IPS-NIHi7 (cell line): Measurements from ENCODE around the gene RAPGEF1.
"Not testable (repeated sequence)": the region's sequence is repeated elsewhere in the genome, so short reads cannot be mapped to it uniquely, and the experiment has no call there.

Experiments used
- DNase-seq: peaks from one replicate; pipeline ENCODE4 v3.0.0; 2012; ENCODE audit warnings: mixed read lengths; ENCODE audit errors: extremely low spot score

The RAPGEF1 gene

DNA sequence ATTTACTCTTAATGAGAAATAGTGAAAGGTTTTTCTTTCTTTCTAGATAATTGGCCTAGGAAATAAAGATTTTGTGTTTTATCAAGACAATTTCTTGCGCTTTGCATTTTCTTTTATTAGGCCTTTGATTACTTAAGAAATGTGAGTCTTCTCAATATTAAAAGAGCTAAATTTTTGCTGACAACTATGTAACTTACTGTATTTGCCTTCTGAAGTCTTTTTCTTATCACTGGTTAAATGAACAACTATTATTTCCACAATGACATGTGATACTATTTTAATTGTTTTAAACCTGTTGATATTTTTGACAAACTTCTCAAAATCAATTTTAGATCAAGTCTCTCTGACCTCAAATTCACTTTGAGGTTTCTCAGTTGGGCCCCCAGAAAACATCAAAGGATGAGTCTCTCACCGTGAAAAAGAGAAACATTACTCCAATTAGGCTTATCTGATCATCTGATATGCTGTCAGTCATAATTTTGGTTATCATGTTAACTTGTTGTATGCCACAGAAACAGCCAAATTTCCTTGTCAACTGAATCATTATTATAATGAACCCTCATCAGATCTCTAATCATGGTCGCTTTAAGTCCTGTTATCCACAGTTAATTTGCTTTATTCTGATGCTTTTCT is 48.8 kb downstream of the RAPGEF1 start:
- no peak for DNase-seq

GRCh38 chr9:131690462-131690861 is 49.4 kb downstream of the RAPGEF1 start:
- no peak for DNase-seq

DNA sequence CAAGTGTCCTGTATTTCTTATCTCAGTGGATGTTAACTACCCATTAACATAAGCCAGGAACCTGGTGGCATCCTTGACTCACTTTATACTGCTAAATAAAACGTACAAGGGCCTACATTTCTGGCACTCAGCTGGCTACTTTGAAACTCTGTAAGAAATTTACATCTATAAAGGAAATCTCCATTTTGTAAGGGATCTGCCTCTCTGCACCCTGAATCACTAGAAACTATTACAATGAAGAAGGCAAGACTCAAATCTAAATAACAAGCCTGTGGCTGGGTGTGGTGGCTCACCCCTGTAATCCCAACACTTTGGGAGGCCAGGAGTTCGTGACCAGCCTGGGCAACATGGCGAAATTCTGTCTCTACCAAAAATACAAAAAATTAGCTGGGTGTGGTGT is 51.5 kb downstream of the RAPGEF1 start:
- DNase-seq: no peak

DNA sequence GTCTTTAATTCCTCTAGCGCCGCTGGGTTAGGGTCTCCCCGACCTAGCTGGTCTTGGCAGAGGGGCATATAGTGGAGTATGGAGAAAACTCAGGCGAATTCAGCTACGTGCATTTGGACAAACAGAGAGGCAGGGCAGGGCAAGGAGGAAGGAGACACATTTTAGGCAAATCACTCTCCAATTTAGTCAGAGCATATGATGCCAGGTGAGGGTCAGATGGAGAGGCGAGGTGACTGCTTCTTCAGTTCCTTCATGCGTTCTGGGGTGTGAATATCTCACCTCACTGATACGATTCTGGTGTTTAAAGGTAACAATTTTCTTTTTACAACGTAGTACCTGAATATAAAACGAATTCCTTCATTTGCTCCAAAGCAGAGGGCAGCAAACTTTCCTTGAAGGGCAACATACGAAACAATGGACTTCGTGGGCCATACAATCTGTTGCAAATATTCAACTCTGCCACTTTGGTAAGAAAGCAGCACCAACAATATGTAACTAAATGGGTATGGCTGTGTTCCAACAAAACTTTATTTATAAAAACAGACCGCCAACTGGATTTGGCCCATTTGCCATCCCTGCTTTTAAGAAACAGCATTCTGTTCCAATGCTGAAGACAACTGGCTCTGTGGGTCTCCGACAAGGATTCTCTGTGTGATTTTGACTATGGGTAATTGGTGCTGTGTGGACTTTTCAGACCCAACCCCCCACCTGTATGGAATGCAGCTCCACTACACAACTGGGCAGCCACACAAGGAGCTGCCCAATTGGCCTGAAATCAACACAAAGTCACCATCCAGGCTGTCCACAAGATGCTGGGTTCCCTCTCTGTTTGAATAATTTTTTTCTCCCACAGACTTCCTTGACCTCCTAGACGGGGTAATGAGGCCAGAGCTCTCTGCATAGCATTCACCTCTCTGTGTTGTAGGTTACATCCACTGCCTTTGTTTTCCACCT is 53.8 kb downstream of the RAPGEF1 start:
- no peak for DNase-seq

DNA sequence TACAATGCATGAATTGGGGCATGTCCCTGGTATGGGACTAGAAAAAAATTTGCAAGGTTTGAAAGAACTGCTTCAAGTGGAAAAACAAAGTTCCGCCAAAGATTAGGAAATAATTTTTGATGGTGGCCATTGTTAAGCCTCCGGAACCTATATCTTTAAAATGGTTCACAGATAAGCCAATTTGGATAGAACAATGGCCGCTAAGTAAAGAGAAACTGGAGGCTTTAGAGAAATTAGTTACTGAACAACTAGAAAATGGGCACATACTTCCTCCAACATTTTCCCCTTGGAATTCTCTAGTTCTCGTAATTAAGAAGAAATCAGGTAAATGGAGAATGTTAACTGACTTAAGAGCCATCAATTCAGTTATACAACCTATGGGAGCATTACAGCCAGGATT is 56.8 kb downstream of the RAPGEF1 start:
- not testable (repeated sequence) for DNase-seq

DNA sequence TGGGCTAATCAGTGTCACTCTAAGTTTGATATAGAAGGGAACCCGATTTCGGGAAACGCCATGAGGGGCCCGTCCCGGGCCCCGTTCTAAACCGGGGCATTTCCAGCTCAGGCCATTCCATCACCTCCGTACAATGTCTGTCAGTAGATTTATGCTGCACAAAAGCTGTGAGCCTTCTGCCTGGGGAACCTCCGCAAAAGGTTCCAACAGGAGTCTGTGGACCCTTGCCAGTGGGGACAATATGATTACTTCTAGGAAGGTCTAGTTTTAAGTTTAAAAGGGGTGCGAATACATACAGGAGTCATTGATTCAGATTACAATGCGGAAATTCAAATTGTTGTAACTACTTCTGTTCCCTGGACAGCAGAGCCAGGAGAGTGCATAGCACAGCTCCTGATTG is 57.6 kb downstream of the RAPGEF1 start:
- DNase-seq: no peak

DNA sequence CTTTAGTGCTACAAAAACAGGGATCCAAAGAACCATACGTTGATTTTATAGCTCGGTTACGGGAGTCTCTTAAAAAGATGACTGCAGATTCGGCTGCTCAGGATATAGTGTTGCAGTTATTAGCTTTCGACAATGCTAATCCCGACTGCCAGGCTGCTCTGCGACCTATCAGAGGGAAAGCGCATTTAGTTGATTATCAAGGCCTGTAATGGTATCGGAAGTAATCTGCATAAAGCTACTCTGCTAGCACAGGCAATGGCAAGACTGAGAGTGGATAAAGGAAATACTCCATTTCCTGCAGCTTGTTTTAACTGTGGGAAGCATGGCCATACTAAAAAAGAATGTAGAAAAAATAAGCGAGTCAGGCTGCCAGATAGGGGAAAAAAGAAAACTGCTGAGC is 58.0 kb downstream of the RAPGEF1 start:
- not testable (repeated sequence) for DNase-seq

DNA sequence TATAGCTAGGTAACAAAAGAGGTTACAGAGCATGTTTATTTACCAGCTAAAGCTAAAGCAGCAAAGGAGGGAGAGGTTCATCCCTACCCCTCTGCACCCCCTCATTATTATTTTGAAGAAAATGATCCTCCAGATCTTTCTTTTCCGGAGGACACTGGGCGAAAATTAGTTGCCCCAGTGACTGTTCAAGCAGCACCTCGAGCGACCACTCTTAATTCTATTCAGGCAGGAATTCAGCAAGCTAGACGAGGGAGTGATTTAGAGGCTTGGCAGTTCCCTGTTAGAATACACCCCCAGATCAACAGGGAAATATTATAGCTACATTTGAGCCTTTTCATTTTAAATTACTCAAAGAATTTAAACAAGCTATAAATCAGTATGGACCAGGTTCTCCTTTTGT is 58.8 kb downstream of the RAPGEF1 start:
- not testable (repeated sequence) for DNase-seq

GRCh38 chr9:131679261-131680020 is 60.4 kb downstream of the RAPGEF1 start:
- no peak for DNase-seq

DNA sequence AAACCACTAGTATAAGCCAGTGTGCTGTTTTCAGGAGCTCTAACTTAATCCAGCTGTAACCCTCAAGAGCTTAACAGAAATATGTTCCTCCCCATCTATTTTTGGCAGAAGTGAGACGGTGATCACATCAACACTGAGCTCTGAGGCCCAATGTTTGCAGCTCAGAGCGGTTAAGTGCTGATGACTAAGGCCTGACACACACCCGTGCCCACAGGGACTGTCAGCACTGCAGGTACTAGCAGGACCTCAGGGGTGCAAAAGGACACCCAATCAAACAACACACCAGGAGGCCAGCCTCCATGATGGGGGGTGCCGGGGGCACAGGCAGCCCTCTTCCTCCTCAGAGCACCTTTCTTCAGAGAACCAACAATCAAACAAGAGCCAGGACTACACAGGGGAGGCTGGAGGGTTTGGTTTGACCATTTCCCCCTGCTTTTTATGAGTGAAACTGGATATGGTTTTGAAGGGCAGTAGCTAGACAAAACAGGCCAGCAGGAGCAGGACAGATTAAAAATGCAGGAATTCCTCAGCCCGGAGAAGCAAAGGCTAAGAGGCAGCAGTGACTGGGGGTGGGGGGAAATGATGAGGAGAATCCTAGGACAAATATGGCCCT is 61.3 kb downstream of the RAPGEF1 start:
- no peak for DNase-seq

- DNase-seq: no peak
Measured at GRCh38 chr9:131677444-131678180, 62.3 kb downstream of the RAPGEF1 start.

GRCh38 chr9:131677049-131677443 is 62.8 kb downstream of the RAPGEF1 start:
- DNase-seq: no peak

DNA sequence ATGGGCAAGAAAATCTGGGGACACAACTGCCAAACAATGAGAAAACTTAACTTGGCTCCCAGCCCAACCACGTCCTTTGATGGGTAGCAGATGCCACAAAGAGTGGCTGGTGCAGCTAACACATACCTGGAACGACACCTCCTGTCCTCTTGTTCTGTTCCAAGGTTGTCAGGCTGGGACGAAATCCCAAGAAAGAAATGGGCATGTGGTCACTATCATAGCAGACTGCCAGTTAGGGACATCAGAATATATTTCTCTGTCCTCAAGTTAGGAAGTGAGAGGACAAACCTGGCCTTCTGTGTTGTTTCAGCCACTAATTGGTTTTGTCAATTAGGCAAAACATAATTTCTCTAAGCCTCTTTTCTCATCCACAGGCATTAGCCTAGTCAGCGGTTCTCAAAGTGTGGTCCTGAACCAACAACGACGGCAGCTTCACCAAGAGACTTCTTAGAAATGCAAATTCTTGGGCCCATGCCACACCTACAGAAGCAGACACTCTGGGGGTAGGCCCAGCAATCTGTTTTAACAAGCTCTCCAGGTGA is 63.4 kb downstream of the RAPGEF1 start:
- no peak for DNase-seq

DNA sequence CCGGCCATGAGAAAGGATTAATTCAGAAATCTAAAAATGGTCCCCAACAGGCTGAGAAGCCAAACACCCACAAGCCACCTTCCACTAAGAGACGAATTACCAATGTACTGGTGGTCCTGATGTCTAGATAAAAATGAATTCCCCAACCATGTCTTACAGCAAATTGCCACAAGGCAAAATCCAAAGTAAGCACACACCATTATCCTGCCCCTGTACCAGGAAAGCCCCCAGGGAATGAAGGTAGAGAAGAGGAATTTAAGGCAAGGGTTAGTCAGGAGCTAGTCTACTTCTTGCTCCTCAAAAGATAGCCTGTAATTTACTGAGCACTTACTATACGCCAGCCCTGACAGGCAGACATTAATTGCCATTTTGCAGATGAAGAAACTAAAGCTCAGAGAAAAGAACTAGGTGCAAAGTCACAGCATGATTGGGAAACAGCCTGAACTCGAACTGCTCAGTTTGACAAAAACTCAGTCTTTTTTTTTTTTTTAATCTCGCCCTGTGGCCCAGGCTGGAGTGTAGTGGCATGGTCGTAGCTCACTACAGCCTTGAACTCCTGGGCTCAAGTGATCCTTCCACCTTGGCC is 64.3 kb downstream of the RAPGEF1 start:
- no peak for DNase-seq

- no peak for DNase-seq
Measured at GRCh38 chr9:131674425-131675421, 65.2 kb downstream of the RAPGEF1 start.

GRCh38 chr9:131673531-131673930 is 66.3 kb downstream of the RAPGEF1 start:
- DNase-seq: no peak

DNA sequence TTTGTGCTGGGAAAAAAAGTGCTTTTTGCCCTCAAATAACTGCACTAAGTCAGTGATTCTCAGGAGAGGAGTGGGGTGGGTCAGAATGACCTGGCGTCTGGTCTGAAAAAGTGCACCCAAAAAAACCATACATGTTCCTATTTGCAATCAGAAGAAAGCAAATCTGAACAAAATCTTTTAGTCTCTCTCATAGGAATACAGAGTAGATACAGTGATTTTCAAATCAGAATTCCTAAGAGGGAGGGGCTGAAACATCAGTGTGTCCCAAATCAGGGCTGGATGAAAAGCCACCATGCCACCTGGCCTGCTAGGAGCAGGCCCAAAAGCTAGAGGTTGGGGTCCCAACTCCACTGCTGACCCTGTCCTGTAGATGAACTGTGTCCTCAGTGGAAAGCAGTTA is 66.8 kb downstream of the RAPGEF1 start:
- no peak for DNase-seq

GRCh38 chr9:131672451-131672850 is 67.4 kb downstream of the RAPGEF1 start:
- DNase-seq: no peak

GRCh38 chr9:131671133-131671520 is 68.7 kb downstream of the RAPGEF1 start:
- DNase-seq: no peak
